ENCODE results near the gene GNG12. TPM values are rescaled to one million over a fixed set of nuclear protein-coding genes. Genes with fewer than 3 reads are reported as not detected.

GNG12 gene
- total RNA-seq, 1 experiment from 2014 or later: 14.3 TPM

DNA sequence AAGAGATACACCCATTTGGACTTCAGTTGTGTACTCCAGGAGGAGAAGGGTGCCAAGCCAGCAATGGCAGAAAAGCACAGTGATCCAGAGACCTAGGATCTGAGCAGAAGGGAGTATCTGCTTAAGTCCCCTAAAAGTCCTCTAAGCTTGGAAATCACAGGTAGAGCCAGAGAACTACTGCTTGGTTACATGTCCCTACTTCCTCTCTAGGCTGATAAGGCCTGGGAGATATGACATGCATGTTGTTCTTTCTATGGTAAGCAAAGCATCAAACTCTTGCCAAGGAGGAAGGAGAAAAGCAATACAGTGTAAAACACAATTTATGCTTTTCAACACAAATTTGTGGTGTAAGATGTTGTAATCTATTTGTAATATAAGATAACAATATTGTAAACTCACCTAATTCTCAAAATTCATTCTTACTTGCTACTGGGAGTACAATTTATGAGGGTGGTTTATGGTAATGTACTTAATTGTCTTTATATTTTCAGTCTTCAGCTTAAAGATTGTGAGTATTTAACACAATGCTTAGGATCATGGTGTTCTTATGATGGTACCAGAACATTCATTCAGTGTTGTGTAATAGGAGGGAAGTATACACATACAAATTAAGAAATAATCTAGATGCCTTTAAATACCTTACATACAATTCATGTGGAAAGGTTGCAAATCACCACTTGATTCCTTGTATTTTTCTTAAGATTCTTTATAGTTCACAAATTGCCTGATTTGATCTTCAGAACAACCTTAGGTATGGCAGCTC lies 49.1 kb upstream of the GNG12 start:
- Histone ChIP-seq H2BK20ac (ENCODE audit: low read depth, low read length, poor library complexity, severe bottlenecking) (no peak overlapping the region), H2BK5ac (ENCODE audit: insufficient read length, low read length) (no peak overlapping the region), H2AK5ac (ENCODE audit: insufficient read length, low read length) (no peak overlapping the region), H3K4ac (ENCODE audit: low read depth, low read length) (no peak overlapping the region), H3K27me3 (ENCODE audit: insufficient read depth, low read length) (no peaks in the 10 kb centered on the region), H3K9me3 (ENCODE audit: control insufficient read depth, low read depth, low read length) (no peaks in the 10 kb centered on the region), H2BK12ac (ENCODE audit: insufficient read length, low read depth, low read length) (no peak overlapping the region), H2AFZ (ENCODE audit: low read length) (no peak overlapping the region), H3K4me2 (ENCODE audit: insufficient read depth, insufficient read length, low read length) (no peak overlapping the region), H3K56ac (ENCODE audit: insufficient read length, low read depth, low read length) (no peak overlapping the region), H3K23ac (ENCODE audit: insufficient read length, low read depth, low read length) (no peak overlapping the region), H4K5ac (ENCODE audit: insufficient read length, low read depth, low read length) (no peak overlapping the region), H3K18ac (ENCODE audit: insufficient read length, low read depth, low read length) (no peak overlapping the region), H4K8ac (replicated peaks; ENCODE audit: insufficient read length, low read depth, low read length) (no peak overlapping the region), H2BK120ac (ENCODE audit: low read depth, low read length, poor library complexity, severe bottlenecking) (no peak overlapping the region), H3T11ph (ENCODE audit: low read length) (no peak overlapping the region), H3K79me2 (ENCODE audit: insufficient read depth, low read length) (no peaks in the 10 kb centered on the region), H3K9ac (ENCODE audit: extremely low read depth, insufficient read length, low read length) (no peak overlapping the region), H3K23me2 (ENCODE audit: insufficient read length, low read depth, low read length, poor library complexity, severe bottlenecking) (no peaks in the 10 kb centered on the region), H3K14ac (ENCODE audit: insufficient read depth, low read length) (no peak overlapping the region), H3K4me1 (ENCODE audit: insufficient read depth, low read length) (no peaks in the 10 kb centered on the region), H4K91ac (ENCODE audit: insufficient read length, low read depth, low read length) (no peak overlapping the region), H4K20me1 (ENCODE audit: control insufficient read depth, insufficient read depth, insufficient read length) (no peaks in the 10 kb centered on the region), H3K27ac (ENCODE audit: insufficient read length, low read depth, low read length) (no peak overlapping the region), H3K79me1 (ENCODE audit: insufficient read depth, low read depth, low read length, poor library complexity, severe bottlenecking) (no peaks in the 10 kb centered on the region), H2BK15ac (ENCODE audit: low read depth, low read length) (no peak overlapping the region)
- DNase-seq: no peak
- H3K36me3 Mint-ChIP-seq (ENCODE audit: insufficient read depth in 1 of 3, low read depth in 3 of 3): no peaks in the 10 kb centered on the region
- no peak overlapping the region for H3K4me3 Mint-ChIP-seq
- no peaks in the 10 kb centered on the region for H3K4me1 Mint-ChIP-seq
- TF ChIP-seq CTCF (conservative IDR thresholded peaks at IDR 0.05): no peak
- peaks cover 3% of the 10 kb centered on the region; the same call in 1 of the 2 replicates for H3K27me3 Mint-ChIP-seq (ENCODE audit: low read depth)
- no peak overlapping the region for H3K27ac Mint-ChIP-seq
- no peaks in the 10 kb centered on the region for H3K9me3 Mint-ChIP-seq

All from H9 (cell line).